B cell (primary cell): ENCODE results near the gene RAPH1. TPM values are rescaled to one million over a fixed set of nuclear protein-coding genes. Genes with fewer than 3 reads are reported as not detected.

Experiments used
- ATAC-seq: fragments of 200-7000 bp; cut with Tn5 transposase; one replicate; pipeline ENCODE4 v1.10.0; 2021; ENCODE audit warnings: low read depth, mild to moderate bottlenecking, moderate number of reproducible peaks, moderate library complexity
- CTCF ChIA-PET: fragments of 350-600 bp; sonication (Branson Sonifier 250); formaldehyde crosslinking; loops from one replicate; lab custom pipeline; 2021; ENCODE audit warnings: antibody characterized with exemption, inconsistent platforms; lab: Charles Lee
- POLR2A ChIA-PET: fragments of 350-600 bp; sonication (Branson Sonifier 250); formaldehyde crosslinking; loops from one replicate; lab custom pipeline; 2021; ENCODE audit warnings: antibody characterized with exemption; lab: Charles Lee
- DNase-seq: peaks from one replicate; pipeline ENCODE4 v3.0.0; 2013
- H2AFZ ChIP-seq: 2 replicates; pipeline ENCODE4 v1.6.1; 2012; ENCODE audit warnings: mild to moderate bottlenecking, low read depth, low read length; ENCODE audit not compliant: insufficient read depth, poor library complexity, severe bottlenecking
- H3K27ac ChIP-seq, 2 donors: 1 replicate in 1 of 2; 2 replicates in 1 of 2; pipeline ENCODE4 v1.5.1; 2012 to 2013; ENCODE audit warnings: low read length in 2 of 2, mild to moderate bottlenecking in 2 of 2, moderate library complexity in 1 of 2
- H3K27me3 ChIP-seq, 4 experiments: fragments of 200-600 bp in 1 of 4; sonication (generic) in 1 of 4; replicated peaks in 1 of 4; 1 replicate in 2 of 4; 2 replicates in 2 of 4; pipeline versions ENCODE4 v1.6.1 to v1.7.0; 2013 to 2016; ENCODE audit warnings: low read length in 3 of 4, mild to moderate bottlenecking in 2 of 4, mixed read lengths in 1 of 4, moderate library complexity in 1 of 4; ENCODE audit not compliant: insufficient read depth in 4 of 4, control insufficient read depth in 3 of 4; ENCODE audit errors: control extremely low read depth in 1 of 4
- H3K36me3 ChIP-seq, 2 experiments: replicated peaks in 1 of 2; 1 replicate in 1 of 2; 2 replicates in 1 of 2; pipeline versions ENCODE4 v1.6.1 to v1.7.1; 2013; ENCODE audit warnings: low read length in 1 of 2; ENCODE audit not compliant: insufficient read depth in 2 of 2, control insufficient read depth in 1 of 2; ENCODE audit errors: control extremely low read depth in 1 of 2, extremely low read depth in 1 of 2
- H3K4me1 ChIP-seq, 2 donors: fragments of 200-600 bp in 1 of 2; sonication (generic) in 1 of 2; 1 replicate in 1 of 2; 2 replicates in 1 of 2; pipeline versions ENCODE4 v1.5.1 to v1.6.1; 2013 to 2017; ENCODE audit warnings: low read length in 2 of 2; ENCODE audit not compliant: control insufficient read depth in 2 of 2, insufficient read depth in 2 of 2
- H3K4me2 ChIP-seq: replicated peaks from 2 replicates; pipeline ENCODE3; 2012; ENCODE audit warnings: mild to moderate bottlenecking, low read depth, low read length; ENCODE audit not compliant: poor library complexity, severe bottlenecking
- H3K4me3 ChIP-seq, 5 experiments: fragments of 200-600 bp in 1 of 5; sonication (generic) in 1 of 5; 1 replicate in 3 of 5; 2 replicates in 2 of 5; pipeline versions ENCODE4 v1.5.1 to v1.7.0; 2011 to 2016; ENCODE audit warnings: low read length in 4 of 5, mild to moderate bottlenecking in 4 of 5, low read depth in 2 of 5, control low read depth in 1 of 5, moderate library complexity in 1 of 5; ENCODE audit not compliant: insufficient read depth in 1 of 5; ENCODE audit errors: control extremely low read depth in 1 of 5, extremely low read depth in 1 of 5
- H3K79me2 ChIP-seq: fragments of 200-600 bp; sonication (generic); one replicate; pipeline ENCODE4 v1.6.0; 2016; ENCODE audit warnings: low read length; ENCODE audit not compliant: control insufficient read depth, insufficient read depth
- H3K9ac ChIP-seq: fragments of 200-600 bp; sonication (generic); 2 replicates; pipeline ENCODE4 v1.6.1; 2017; ENCODE audit warnings: mild to moderate bottlenecking, low read length, moderate library complexity
- H3K9me3 ChIP-seq, 3 donors: one replicate each; pipeline versions ENCODE4 v1.6.1 to v1.7.1; 2013; ENCODE audit warnings: low read length in 2 of 3; ENCODE audit not compliant: control insufficient read depth in 2 of 3, insufficient read depth in 1 of 3; ENCODE audit errors: control extremely low read depth in 1 of 3
- H4K20me1 ChIP-seq: 2 replicates; pipeline ENCODE4 v1.6.0; 2012; ENCODE audit warnings: mild to moderate bottlenecking, low read length; ENCODE audit not compliant: insufficient read depth, control insufficient read depth, poor library complexity, severe bottlenecking
- H3K27ac Mint-ChIP-seq: one replicate; pipeline ENCODE4 v1.8.0; 2021; ENCODE audit warnings: mixed read lengths
- H3K27me3 Mint-ChIP-seq: one replicate; pipeline ENCODE4 v1.8.0; 2021; ENCODE audit warnings: mixed read lengths
- H3K4me1 Mint-ChIP-seq: one replicate; pipeline ENCODE4 v1.8.0; 2021; ENCODE audit warnings: mixed read lengths
- H3K4me3 Mint-ChIP-seq: one replicate; pipeline ENCODE4 v1.8.0; 2021; ENCODE audit warnings: mixed read lengths
- H3K9me3 Mint-ChIP-seq: one replicate; pipeline ENCODE4 v1.8.0; 2022; ENCODE audit warnings: mixed read lengths; ENCODE audit not compliant: insufficient read depth
- CTCF ChIP-seq: fragments of 200-600 bp; IDR thresholded peaks from one replicate; pipeline ENCODE4 v1.8.0; 2022; ENCODE audit warnings: antibody characterized with exemption, mild to moderate bottlenecking
- EZH2 ChIP-seq: IDR thresholded peaks from 2 replicates; pipeline ENCODE4 v1.6.1; 2012; ENCODE audit warnings: borderline replicate concordance, low read depth, mild to moderate bottlenecking, moderate library complexity, low read length; ENCODE audit not compliant: insufficient read depth, poor library complexity, severe bottlenecking
- WGBS: methylation state at CpG from one replicate; pipeline ENCODE4 v1.1.5; 2013; ENCODE audit warnings: missing lambda C conversion rate; ENCODE audit not compliant: insufficient coverage; 5-methylcytosine and 5-hydroxymethylcytosine counted together
- intact Hi-C: fragments of 100-400 bp; cut with micrococcal nuclease; formaldehyde crosslinking; loops from one replicate; pipeline ENCODE4 v1.10.0; 2022
- polyA plus RNA-seq: library from polyadenylated mRNA; depleted of rRNA; stranded (reverse); fragments of >200 nt; gene quantifications from 2 replicates; pipeline ENCODE4 v1.2.3, GENCODE V29; 2012
- total RNA-seq, 2 donors: library from RNA; stranded (reverse); fragments of 120-200 nt in 1 of 2; gene quantifications; 1 replicate in 1 of 2; 2 replicates in 1 of 2; pipeline versions ENCODE4 v1.2.3 to v1.2.4, GENCODE V29; 2013 to 2022

RAPH1 gene
- total and polyA plus RNA-seq, 2 donors (not counting 1 experiment from before 2014, with no cell fraction given) = 0.13 TPM; not detected in 1

GRCh38 chr2:203438528-203438927 is 96.6 kb downstream of the RAPH1 start:
- CTCF ChIA-PET = interaction anchor here (1.2 kb wide), 1 partner anchor 14 kb away, joined by 4 read pairs; no protein-coding TSS in a partner anchor
- POLR2A ChIA-PET = no interaction called here
- Mint-ChIP-seq H3K4me1 (no peaks in the 10 kb centered on the region), H3K27ac (no peak overlapping the region), H3K9me3 (no peaks in the 10 kb centered on the region), H3K27me3 (no peaks in the 10 kb centered on the region), H3K4me3 (no peak overlapping the region)
- Histone ChIP-seq H3K9ac (no peak overlapping the region), H3K36me3 (no peaks in the 10 kb centered on the region), H3K27me3 (no peaks in the 10 kb centered on the region), H3K27ac (no peak overlapping the region), H4K20me1 (no peaks in the 10 kb centered on the region), H3K4me2 (no peak overlapping the region), H3K9me3 (no peaks in the 10 kb centered on the region), H2AFZ (no peak overlapping the region), H3K79me2 (no peaks in the 10 kb centered on the region), H3K4me3 (no peak overlapping the region), H3K4me1 (no peaks in the 10 kb centered on the region)
- no peak for ATAC-seq
- TF ChIP-seq CTCF = no peak
- no peak for TF ChIP-seq EZH2
- intact Hi-C loops = no loop called here
- no peak for DNase-seq
- WGBS = 100% methylated on average over 1 of the region's 2 CpGs

DNA sequence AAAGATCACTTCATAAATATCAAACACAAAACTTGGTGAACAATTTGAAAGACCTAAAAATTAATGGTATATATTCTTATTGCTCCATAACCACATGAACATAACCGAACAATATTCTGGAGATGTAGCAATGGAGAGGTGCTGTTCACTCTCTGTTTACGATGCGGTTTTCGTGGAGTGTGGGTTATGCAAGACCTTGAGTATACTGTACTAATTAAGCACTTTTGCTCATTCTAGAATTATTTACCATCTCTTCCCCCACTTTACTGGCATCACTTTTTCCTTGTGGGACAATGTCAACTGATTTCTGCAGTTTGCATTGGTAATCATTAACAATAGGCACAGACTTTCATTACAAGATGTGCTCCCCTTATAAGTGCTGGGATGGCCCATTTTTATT is 97.6 kb downstream of the RAPH1 start:
- Histone ChIP-seq H3K9me3 (no peaks in the 10 kb centered on the region), H3K27me3 (no peaks in the 10 kb centered on the region), H4K20me1 (no peaks in the 10 kb centered on the region), H3K27ac (no peak overlapping the region), H3K4me2 (no peak overlapping the region), H3K4me1 (no peaks in the 10 kb centered on the region), H3K36me3 (no peaks in the 10 kb centered on the region), H3K79me2 (no peaks in the 10 kb centered on the region), H2AFZ (no peak overlapping the region), H3K4me3 (no peak overlapping the region), H3K9ac (no peak overlapping the region)
- ChIA-PET CTCF (no interaction called here), POLR2A (no interaction called here)
- Mint-ChIP-seq H3K9me3 (no peaks in the 10 kb centered on the region), H3K27ac (no peak overlapping the region), H3K4me3 (no peak overlapping the region), H3K4me1 (no peaks in the 10 kb centered on the region), H3K27me3 (no peaks in the 10 kb centered on the region)
- DNase-seq = no peak
- TF ChIP-seq EZH2 (no peak), CTCF (no peak)
- intact Hi-C loops = no loop called here
- WGBS = no CpG with 5 or more reads among the region's 4 CpGs
- no peak for ATAC-seq
